Calu3 (cell line): Measurements from ENCODE around the gene DDX21. TPM values are rescaled to one million over a fixed set of nuclear protein-coding genes. Genes with fewer than 3 reads are reported as not detected.

Experiments
- BruUV-seq: library from RNA; stranded (reverse); fragments of 400-500 nt; replicated peaks from 2 replicates; lab custom pipeline; 2021; lab: Mats Ljungman, UMichigan
- CTCF ChIA-PET: fragments of 300-600 bp; sonication (Branson Sonifier 250); formaldehyde crosslinking; loops from one replicate; lab custom pipeline; 2022; ENCODE audit warnings: antibody characterized with exemption; lab: Charles Lee
- DNase-seq: peaks from one replicate; pipeline ENCODE4 v3.0.0; 2022
- H3K27ac Mint-ChIP-seq: one replicate; pipeline ENCODE4 v1.8.0; 2022; ENCODE audit warnings: mixed read lengths; ENCODE audit not compliant: unreplicated experiment
- H3K27me3 Mint-ChIP-seq: one replicate; pipeline ENCODE4 v1.8.0; 2022; ENCODE audit warnings: mixed read lengths; ENCODE audit not compliant: unreplicated experiment
- H3K36me3 Mint-ChIP-seq: one replicate; pipeline ENCODE4 v1.8.0; 2022; ENCODE audit warnings: mild to moderate bottlenecking, moderate library complexity, mixed read lengths; ENCODE audit not compliant: insufficient read depth, unreplicated experiment
- H3K4me1 Mint-ChIP-seq: one replicate; pipeline ENCODE4 v1.8.0; 2022; ENCODE audit warnings: mild to moderate bottlenecking, low read depth, mixed read lengths; ENCODE audit not compliant: unreplicated experiment
- H3K4me3 Mint-ChIP-seq: one replicate; pipeline ENCODE4 v1.8.0; 2022; ENCODE audit warnings: mild to moderate bottlenecking, low read depth, moderate library complexity, mixed read lengths; ENCODE audit not compliant: unreplicated experiment
- H3K9me3 Mint-ChIP-seq: one replicate; pipeline ENCODE4 v1.8.0; 2022; ENCODE audit warnings: low read depth, mixed read lengths; ENCODE audit not compliant: unreplicated experiment
- CTCF ChIP-seq: fragments of 200-600 bp; IDR thresholded peaks from one replicate; pipeline ENCODE4 v1.8.0; 2022; ENCODE audit warnings: antibody characterized with exemption; ENCODE audit not compliant: unreplicated experiment
- intact Hi-C: fragments of 100-400 bp; cut with micrococcal nuclease; formaldehyde crosslinking; loops from one replicate; pipeline ENCODE4 v1.10.0; 2022; ENCODE audit not compliant: unreplicated experiment
- total RNA-seq: library from RNA; stranded (reverse); gene quantifications from 2 replicates; pipeline ENCODE4 v1.2.3, GENCODE V29; 2022

DDX21 gene
- total RNA-seq, 1 experiment from 2014 or later = 135 TPM

- CTCF ChIA-PET = no interaction called here
- peaks cover 14% of the 10 kb centered on the region for H3K27me3 Mint-ChIP-seq
- H3K4me1 Mint-ChIP-seq = no peaks in the 10 kb centered on the region
- no peak overlapping the region for H3K27ac Mint-ChIP-seq
- intact Hi-C loops = no loop called here
- no peaks in the 10 kb centered on the region for H3K9me3 Mint-ChIP-seq
- DNase-seq = no peak
- H3K36me3 Mint-ChIP-seq = no peaks in the 10 kb centered on the region
- no peak overlapping the region for H3K4me3 Mint-ChIP-seq
- no peak for TF ChIP-seq CTCF
- BruUV-seq = no TSS peak
Observed at GRCh38 chr10:69033256-69033655, 77.3 kb downstream of the DDX21 start.

Other genes with a start within 250 kb of the DDX21 start
- 105 and 113 TPM in 2 replicates for gene CCAR1, start 234.9 kb upstream of the DDX21 start, total RNA-seq
- gene STOX1, start 128.6 kb upstream of the DDX21 start, total RNA-seq = 2.7 TPM in 2 replicates
- 39.1 and 44.4 TPM in 2 replicates for gene DDX50, start 54.9 kb upstream of the DDX21 start, total RNA-seq
- 36.7 and 40.0 TPM in 2 replicates for gene KIFBP, start 32.6 kb downstream of the DDX21 start, total RNA-seq
- not detected in 2 replicates for gene SRGN, start 131.9 kb downstream of the DDX21 start, total RNA-seq
- 77.1 and 80.3 TPM in 2 replicates for gene VPS26A, start 168.0 kb downstream of the DDX21 start, total RNA-seq
- 39.1 and 47.8 TPM in 2 replicates for gene SUPV3L1, start 224.1 kb downstream of the DDX21 start, total RNA-seq